Upper lobe of left lung (tissue), 6 donors: ENCODE results near the gene SYNJ2. TPM values are rescaled to one million over a fixed set of nuclear protein-coding genes. Genes with fewer than 3 reads are reported as not detected.
A peak's percentile ranks its signal among the peaks of the same experiment; 100 is the strongest.

ENCODE experiments used
- ATAC-seq, 2 donors: fragments of 200-7000 bp; cut with Tn5 transposase; one replicate each; pipeline ENCODE4 v1.9.1; 2022; ENCODE audit warnings: mild to moderate bottlenecking in 2 of 2, moderate library complexity in 2 of 2; ENCODE audit not compliant: low FRiP score in 2 of 2
- DNase-seq, 2 donors: peaks; one replicate each; pipeline ENCODE4 v3.0.0-alpha.2; 2019 to 2020
- H3K27ac ChIP-seq, 4 donors: fragments of 200-600 bp; sonication (generic); one replicate each; pipeline ENCODE4 v1.5.1; 2016 to 2019
- H3K27me3 ChIP-seq, 4 donors: fragments of 200-600 bp; sonication (generic); one replicate each; pipeline ENCODE4 v1.5.1; 2017 to 2019
- H3K36me3 ChIP-seq, 4 donors: fragments of 200-600 bp; sonication (generic); one replicate each; pipeline ENCODE4 v1.5.1; 2016 to 2019
- H3K4me1 ChIP-seq, 4 donors: fragments of 200-600 bp; sonication (generic); one replicate each; pipeline ENCODE4 v1.5.1; 2018 to 2019
- H3K4me3 ChIP-seq, 4 donors: fragments of 200-600 bp; sonication (generic); one replicate each; pipeline ENCODE4 v1.5.1; 2017 to 2019; ENCODE audit warnings: mild to moderate bottlenecking in 2 of 4, moderate library complexity in 1 of 4
- H3K9me3 ChIP-seq, 4 donors: fragments of 200-600 bp; sonication (generic); one replicate each; pipeline ENCODE4 v1.5.1; 2018 to 2019
- EP300 ChIP-seq, 4 donors: sonication (generic); formaldehyde crosslinking; IDR thresholded peaks; one replicate each; pipeline ENCODE4 v1.5.1; 2017; ENCODE audit warnings: antibody characterized with exemption in 4 of 4, control low read depth in 2 of 4
- POLR2A ChIP-seq, 4 donors: fragments of 450-650 bp; IDR thresholded peaks; one replicate each; pipeline ENCODE4 v1.5.1; 2016 to 2017; ENCODE audit warnings: antibody characterized with exemption in 4 of 4, mild to moderate bottlenecking in 2 of 4
- POLR2AphosphoS5 ChIP-seq, 2 donors: sonication (generic); formaldehyde crosslinking; IDR thresholded peaks; one replicate each; pipeline ENCODE4 v1.5.1; 2017; ENCODE audit warnings: antibody characterized with exemption in 2 of 2
- WGBS, 2 donors: methylation state at CpG; one replicate each; pipeline ENCODE4 v1.1.5; 2017 to 2018; 5-methylcytosine and 5-hydroxymethylcytosine counted together
- total RNA-seq, 6 donors: library from RNA; depleted of rRNA in 4 of 6; stranded (reverse); fragments of >200 nt in 4 of 6; gene quantifications; one replicate each; pipeline versions ENCODE4 v1.1.0 to v1.2.1, GENCODE V29; 2016 to 2021
- TF ChIP-seq, protein P1 (sequence below), 6 experiments: fragments of 450-650 bp in 4 of 6; fragments of 200-600 bp in 2 of 6; sonication (generic) in 2 of 6; IDR thresholded peaks; one replicate each; pipeline ENCODE4 v1.5.1; 2016 to 2019; ENCODE audit warnings: antibody characterized with exemption in 6 of 6
- donor health status: DM: no; HTN: no; CAD: no; lungs with moderate emphysema.
- donor health status: DM: no; HTN: yes; CAD: no; lungs with severe emphysema.

SYNJ2 gene
- total RNA-seq, 6 donors from 2014 or later = 3.0 to 7.7 (median 4.2) TPM

DNA sequence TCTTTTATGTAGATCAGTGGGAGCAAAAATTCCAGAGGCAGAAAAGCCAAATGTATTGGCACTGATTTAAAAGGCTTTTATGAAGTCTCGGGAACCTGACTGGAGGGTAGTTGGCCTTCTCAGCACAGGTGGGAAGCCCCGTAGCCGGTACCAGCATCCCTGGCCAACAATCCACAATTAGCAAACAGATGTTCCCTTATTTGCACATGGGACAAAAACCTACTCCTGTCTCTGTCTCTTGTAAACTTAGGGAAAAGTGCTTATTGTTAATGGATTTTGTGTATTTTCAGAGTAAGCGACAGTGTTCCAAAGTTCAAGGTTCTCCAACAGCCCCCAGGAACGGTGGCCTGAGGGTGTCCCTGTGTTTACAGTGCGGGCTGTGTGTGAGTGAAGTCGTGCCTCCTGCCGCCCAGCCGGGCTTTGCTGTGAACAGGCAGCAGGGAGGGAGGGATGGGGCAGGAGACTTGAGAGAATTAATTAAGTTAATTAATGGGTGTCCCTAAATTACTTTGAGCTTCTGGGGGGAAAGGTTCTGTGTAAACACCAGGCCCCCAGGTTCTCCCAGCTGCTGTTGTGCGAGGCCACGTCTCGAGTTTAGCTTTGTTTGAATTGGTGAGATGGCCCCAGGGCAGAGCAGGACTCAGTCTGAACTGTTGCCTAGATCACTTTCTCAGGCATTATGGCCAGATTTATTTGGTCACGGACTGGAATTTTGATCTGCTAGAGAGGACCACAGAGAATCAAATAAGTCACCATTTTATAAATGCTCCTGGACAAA is 3.9 kb downstream of the SYNJ2 start:
- H3K9me3 ChIP-seq = no peaks in the 10 kb centered on the region
- TF ChIP-seq POLR2A (IDR thresholded peaks at IDR 0.05) (no peak), EP300 (IDR thresholded peaks at IDR 0.05) (no peak)
- TF ChIP-seq, protein P1, sequence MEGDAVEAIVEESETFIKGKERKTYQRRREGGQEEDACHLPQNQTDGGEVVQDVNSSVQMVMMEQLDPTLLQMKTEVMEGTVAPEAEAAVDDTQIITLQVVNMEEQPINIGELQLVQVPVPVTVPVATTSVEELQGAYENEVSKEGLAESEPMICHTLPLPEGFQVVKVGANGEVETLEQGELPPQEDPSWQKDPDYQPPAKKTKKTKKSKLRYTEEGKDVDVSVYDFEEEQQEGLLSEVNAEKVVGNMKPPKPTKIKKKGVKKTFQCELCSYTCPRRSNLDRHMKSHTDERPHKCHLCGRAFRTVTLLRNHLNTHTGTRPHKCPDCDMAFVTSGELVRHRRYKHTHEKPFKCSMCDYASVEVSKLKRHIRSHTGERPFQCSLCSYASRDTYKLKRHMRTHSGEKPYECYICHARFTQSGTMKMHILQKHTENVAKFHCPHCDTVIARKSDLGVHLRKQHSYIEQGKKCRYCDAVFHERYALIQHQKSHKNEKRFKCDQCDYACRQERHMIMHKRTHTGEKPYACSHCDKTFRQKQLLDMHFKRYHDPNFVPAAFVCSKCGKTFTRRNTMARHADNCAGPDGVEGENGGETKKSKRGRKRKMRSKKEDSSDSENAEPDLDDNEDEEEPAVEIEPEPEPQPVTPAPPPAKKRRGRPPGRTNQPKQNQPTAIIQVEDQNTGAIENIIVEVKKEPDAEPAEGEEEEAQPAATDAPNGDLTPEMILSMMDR (IDR thresholded peaks at IDR 0.05) = no peak
- H3K4me1 ChIP-seq = peaks cover 6 to 40% (median 24%) of the 10 kb centered on the region in 4 donors
- DNase-seq (no peak), ATAC-seq (no peak)
- H3K27me3 ChIP-seq = peaks cover 0 to 5% (median 0%) of the 10 kb centered on the region in 4 donors
- WGBS, 2 donors = 78 to 82% methylated on average over 13 of the region's 13 CpGs
- no peak overlapping the region for H3K4me3 ChIP-seq
- H3K36me3 ChIP-seq = no peaks in the 10 kb centered on the region
- H3K27ac ChIP-seq = no peak overlapping the region

GRCh38 chr6:157987788-157988699 is 6.4 kb downstream of the SYNJ2 start:
- no peaks in the 10 kb centered on the region for H3K27me3 ChIP-seq
- ATAC-seq = peak in 1 of 2 donors; percentile 6
- DNase-seq = peak in 1 of 2 donors; percentile 51
- TF ChIP-seq POLR2AphosphoS5 (IDR thresholded peaks at IDR 0.05) (no peak), POLR2A (IDR thresholded peaks at IDR 0.05) (no peak), EP300 (IDR thresholded peaks at IDR 0.05) (no peak)
- TF ChIP-seq, protein P1 (IDR thresholded peaks at IDR 0.05) = no peak
- no peak overlapping the region for H3K4me3 ChIP-seq
- no peaks in the 10 kb centered on the region for H3K9me3 ChIP-seq
- no peak overlapping the region for H3K27ac ChIP-seq
- 93% methylated on average over 19 to 20 of the region's 20 CpGs for WGBS, 2 donors
- H3K36me3 ChIP-seq = no peaks in the 10 kb centered on the region
- peaks cover 6 to 21% (median 12%) of the 10 kb centered on the region in 4 donors for H3K4me1 ChIP-seq

- Histone ChIP-seq H3K4me3 (no peak overlapping the region), H3K4me1 (peaks cover 6 to 20% (median 12%) of the 10 kb centered on the region in 4 donors), H3K9me3 (no peaks in the 10 kb centered on the region), H3K36me3 (no peaks in the 10 kb centered on the region), H3K27ac (no peak overlapping the region), H3K27me3 (no peaks in the 10 kb centered on the region)
- TF ChIP-seq EP300 (IDR thresholded peaks at IDR 0.05) (no peak), POLR2AphosphoS5 (IDR thresholded peaks at IDR 0.05) (no peak), POLR2A (IDR thresholded peaks at IDR 0.05) (no peak)
- TF ChIP-seq, protein P1 (IDR thresholded peaks at IDR 0.05) = no peak
- 73 to 79% methylated on average over 5 to 8 of the region's 8 CpGs for WGBS, 2 donors
- DNase-seq (no peak), ATAC-seq (no peak)
Measured at GRCh38 chr6:157988700-157989063, 7.0 kb downstream of the SYNJ2 start.

DNA sequence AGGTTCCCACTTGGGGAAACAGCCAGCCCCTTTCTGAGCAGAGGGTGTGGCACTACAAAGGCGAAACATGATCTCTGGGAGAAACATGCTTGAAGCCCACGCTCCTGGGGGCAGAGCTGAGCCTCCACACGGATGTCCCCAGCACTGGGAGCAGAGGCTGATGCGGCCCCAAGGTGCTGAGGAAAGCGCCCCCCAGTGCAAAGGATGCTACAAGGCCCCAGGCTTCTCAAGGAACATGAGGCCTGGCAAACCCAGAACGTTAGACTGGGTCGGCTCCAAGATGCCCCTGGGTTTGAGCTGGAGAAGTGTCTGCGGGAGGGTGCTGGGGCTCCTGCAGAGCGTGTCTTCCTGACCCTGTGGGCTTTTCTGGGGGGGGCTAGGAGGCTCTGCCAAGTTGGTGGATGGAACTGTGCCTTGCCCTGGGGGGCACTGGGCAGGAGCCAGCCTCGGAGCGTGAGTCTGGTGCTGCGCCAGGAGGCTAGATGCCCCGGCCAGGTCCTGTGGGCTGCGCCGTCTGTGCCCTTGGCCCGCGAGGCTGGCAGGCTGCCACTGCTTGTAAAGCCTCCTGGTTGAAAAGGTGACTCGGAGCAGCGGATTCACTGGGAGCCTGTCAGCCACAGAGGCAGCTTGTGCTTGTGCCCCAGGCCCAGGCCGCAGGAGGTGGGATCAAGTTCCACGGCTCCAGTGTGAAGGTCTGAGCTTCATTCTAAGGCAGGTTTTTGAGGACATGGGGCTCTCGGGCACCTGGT is 8.1 kb downstream of the SYNJ2 start:
- TF ChIP-seq EP300 (IDR thresholded peaks at IDR 0.05) (no peak), POLR2AphosphoS5 (IDR thresholded peaks at IDR 0.05) (no peak), POLR2A (IDR thresholded peaks at IDR 0.05) (no peak)
- TF ChIP-seq, protein P1 (IDR thresholded peaks at IDR 0.05) = no peak
- Histone ChIP-seq H3K27ac (no peak overlapping the region), H3K4me3 (no peak overlapping the region), H3K4me1 (peaks cover 6 to 20% (median 12%) of the 10 kb centered on the region in 4 donors), H3K36me3 (no peaks in the 10 kb centered on the region), H3K27me3 (no peaks in the 10 kb centered on the region), H3K9me3 (no peaks in the 10 kb centered on the region)
- 48 to 55% methylated on average over 15 to 16 of the region's 22 CpGs for WGBS, 2 donors
- DNase-seq (peak in 1 of 2 donors; percentile 85), ATAC-seq (no peak)
